Lower leg skin (tissue), 4 donors: ENCODE data around the gene SLC16A8. TPM values are rescaled to one million over a fixed set of nuclear protein-coding genes. Genes with fewer than 3 reads are reported as not detected.

Experiments
- DNase-seq, 2 donors: peaks; one replicate each; pipeline ENCODE4 v3.0.0-alpha.2; 2019; ENCODE audit warnings: low spot score in 2 of 2
- H3K4me3 ChIP-seq: fragments of 200-600 bp; sonication (generic); 2 replicates; pipeline ENCODE4 v1.5.1; 2017; ENCODE audit warnings: mild to moderate bottlenecking, low read depth; ENCODE audit not compliant: poor library complexity, severe bottlenecking
- CTCF ChIP-seq, 3 donors: fragments of 450-650 bp; IDR thresholded peaks; one replicate each; pipeline ENCODE4 v1.5.1; 2016; ENCODE audit warnings: antibody characterized with exemption in 3 of 3, mild to moderate bottlenecking in 3 of 3, moderate library complexity in 2 of 3
- POLR2A ChIP-seq, 2 donors: fragments of 450-650 bp; IDR thresholded peaks; one replicate each; pipeline ENCODE4 v1.6.1; 2016 to 2017; ENCODE audit warnings: antibody characterized with exemption in 2 of 2, mild to moderate bottlenecking in 1 of 2, moderate library complexity in 1 of 2
- WGBS, 2 donors: methylation state at CpG; one replicate each; pipeline ENCODE4 v1.1.5; 2018; 5-methylcytosine and 5-hydroxymethylcytosine counted together
- intact Hi-C: fragments of 100-400 bp; cut with DNase I; formaldehyde crosslinking; loops from one replicate; pipeline ENCODE4 v1.15.0; 2023; ENCODE audit warnings: low total_unique reads
- total RNA-seq, 4 donors: library from RNA; depleted of rRNA; stranded (reverse); fragments of >200 nt; gene quantifications; one replicate each; pipeline ENCODE4 v1.1.0, GENCODE V29; 2016

SLC16A8 gene
- total RNA-seq, 4 donors from 2014 or later: 0.13 to 0.80 (median 0.33) TPM

DNA sequence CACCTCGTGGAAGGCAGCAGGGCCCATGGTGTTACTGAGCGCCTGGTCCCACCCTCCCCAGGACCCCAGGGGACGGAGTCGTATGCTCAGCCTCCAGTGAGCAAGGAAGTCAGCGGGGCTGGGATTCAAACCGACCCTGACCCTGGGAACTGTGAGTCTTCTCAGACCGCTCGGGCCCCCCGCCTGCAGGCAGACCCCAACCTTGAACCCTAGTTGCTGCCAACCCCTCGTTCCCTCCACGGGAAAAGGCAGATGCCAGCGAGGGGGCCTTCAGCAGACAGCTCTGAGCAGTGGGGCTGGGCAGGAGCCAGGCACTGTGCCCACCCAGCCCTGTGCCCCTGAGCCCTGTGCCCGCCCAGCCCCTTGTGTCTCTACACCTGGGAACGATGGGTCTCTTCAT is 6.4 kb downstream of the SLC16A8 start:
- TF ChIP-seq POLR2A (IDR thresholded peaks at IDR 0.05): no peak
- no peak for TF ChIP-seq CTCF (IDR thresholded peaks at IDR 0.05)
- no peak for DNase-seq
- intact Hi-C loops: no loop called here
- H3K4me3 ChIP-seq: no peak overlapping the region
- WGBS, 2 donors: 68 to 81% methylated on average over 9 of the region's 14 CpGs

GRCh38 chr22:38077096-38077495 is 6.9 kb downstream of the SLC16A8 start:
- TF ChIP-seq POLR2A (IDR thresholded peaks at IDR 0.05) (no peak), CTCF (IDR thresholded peaks at IDR 0.05) (no peak)
- intact Hi-C loops: no loop called here
- no peak overlapping the region for H3K4me3 ChIP-seq
- DNase-seq: no peak
- WGBS, 2 donors: 80 to 87% methylated on average over 12 of the region's 12 CpGs

GRCh38 chr22:38075961-38076360 is 8.0 kb downstream of the SLC16A8 start:
- intact Hi-C loops: no loop called here
- WGBS, 2 donors: 86 to 88% methylated on average over 13 of the region's 13 CpGs
- H3K4me3 ChIP-seq: no peak overlapping the region
- no peak for DNase-seq
- TF ChIP-seq CTCF (IDR thresholded peaks at IDR 0.05) (no peak), POLR2A (IDR thresholded peaks at IDR 0.05) (no peak)

DNA sequence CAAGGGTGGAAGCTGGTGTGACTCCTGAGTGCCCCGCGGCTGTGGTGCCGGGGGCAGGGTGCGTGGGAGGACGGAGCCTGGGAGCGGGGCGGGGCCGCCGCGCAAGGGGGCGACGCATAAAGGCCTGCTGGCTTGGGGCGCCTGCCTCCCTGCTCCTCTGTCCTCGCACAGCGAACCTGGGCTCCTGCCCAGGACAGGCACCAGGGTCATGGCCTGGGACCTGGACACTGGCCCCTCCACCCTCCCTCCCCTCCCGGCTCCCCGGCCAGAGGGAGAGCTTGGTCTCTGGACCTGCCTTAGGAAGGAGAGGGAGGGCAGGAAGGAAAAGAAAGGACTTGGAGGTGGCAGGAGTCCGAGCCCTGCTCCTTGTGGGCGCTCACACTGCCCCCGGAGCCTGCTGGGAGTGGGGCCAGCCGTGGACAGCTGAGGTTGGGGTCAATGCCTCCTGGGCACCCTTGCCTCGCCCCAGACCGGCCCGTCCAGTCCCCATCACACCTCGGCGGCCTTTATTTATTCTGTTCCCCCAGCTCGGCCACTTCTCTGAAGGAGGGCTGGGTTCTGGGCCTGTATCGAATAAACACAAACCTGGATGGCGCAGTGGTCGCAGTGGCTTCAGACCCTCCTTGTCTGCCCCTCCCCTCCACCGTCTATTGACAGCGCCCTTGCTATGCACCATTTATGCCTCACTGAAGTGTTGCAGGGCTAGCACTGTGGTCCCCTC is 8.7 kb downstream of the SLC16A8 start:
- TF ChIP-seq CTCF (IDR thresholded peaks at IDR 0.05) (no peak), POLR2A (IDR thresholded peaks at IDR 0.05) (no peak)
- intact Hi-C loops: no loop called here
- 92 to 93% methylated on average over 30 to 31 of the region's 32 CpGs for WGBS, 2 donors
- DNase-seq: no peak
- no peak overlapping the region for H3K4me3 ChIP-seq

DNA sequence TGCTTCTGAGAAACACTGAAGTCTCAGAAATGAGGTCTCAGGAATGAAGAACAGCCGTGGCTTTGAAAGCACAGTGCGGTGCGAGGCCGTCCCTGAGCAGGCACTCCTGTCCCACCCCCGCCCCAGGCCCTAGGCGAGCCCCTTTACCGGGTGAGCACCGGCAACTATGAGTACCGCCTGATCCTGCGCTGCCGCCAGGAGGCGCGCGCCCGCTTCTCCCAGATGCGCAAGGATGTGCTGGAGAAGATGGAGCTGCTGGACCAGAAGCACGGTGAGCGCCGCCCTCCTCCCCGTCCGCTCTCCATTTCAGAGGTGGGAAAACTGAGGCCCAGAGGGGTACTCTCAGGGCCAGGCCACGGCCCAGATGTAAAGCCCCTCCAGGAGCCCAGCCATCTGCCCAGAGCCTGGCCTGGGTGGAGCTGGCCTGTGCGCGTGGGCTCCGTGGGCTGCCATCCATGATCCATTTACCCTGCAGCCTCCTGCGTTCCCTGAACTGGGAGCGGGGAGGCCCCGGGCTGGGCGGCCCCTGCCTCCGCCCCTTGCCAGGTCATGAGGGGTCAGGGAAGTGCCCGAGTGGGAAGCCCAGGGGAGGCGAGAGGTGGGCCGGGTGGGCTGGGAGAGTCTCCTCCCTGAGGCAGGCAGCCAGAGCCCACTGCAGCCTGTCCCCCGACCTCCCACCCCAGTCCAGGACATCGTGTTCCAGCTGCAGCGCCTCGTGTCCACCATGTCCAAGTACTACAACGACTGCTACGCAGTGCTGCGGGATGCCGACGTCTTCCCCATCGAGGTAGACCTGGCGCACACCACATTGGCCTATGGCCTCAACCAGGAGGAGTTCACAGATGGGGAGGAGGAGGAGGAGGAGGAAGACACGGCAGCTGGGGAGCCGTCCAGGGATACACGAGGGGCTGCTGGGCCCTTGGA is 9.5 kb downstream of the SLC16A8 start:
- no peak overlapping the region for H3K4me3 ChIP-seq
- no peak for DNase-seq
- intact Hi-C loops: no loop called here
- TF ChIP-seq CTCF (IDR thresholded peaks at IDR 0.05) (no peak), POLR2A (IDR thresholded peaks at IDR 0.05) (no peak)
- WGBS, 2 donors: 75 to 87% methylated on average over 40 to 46 of the region's 47 CpGs
